ENCODE measurements around the gene DNAJC22. TPM values are rescaled to one million over a fixed set of nuclear protein-coding genes. Genes with fewer than 3 reads are reported as not detected.

The DNAJC22 gene
- total and polyA plus RNA-seq, 2 of the 13 experiments (the other 11 are each of a cell fraction or from before 2014, with no cell fraction given), result 25.2 to 31.7 TPM

DNA sequence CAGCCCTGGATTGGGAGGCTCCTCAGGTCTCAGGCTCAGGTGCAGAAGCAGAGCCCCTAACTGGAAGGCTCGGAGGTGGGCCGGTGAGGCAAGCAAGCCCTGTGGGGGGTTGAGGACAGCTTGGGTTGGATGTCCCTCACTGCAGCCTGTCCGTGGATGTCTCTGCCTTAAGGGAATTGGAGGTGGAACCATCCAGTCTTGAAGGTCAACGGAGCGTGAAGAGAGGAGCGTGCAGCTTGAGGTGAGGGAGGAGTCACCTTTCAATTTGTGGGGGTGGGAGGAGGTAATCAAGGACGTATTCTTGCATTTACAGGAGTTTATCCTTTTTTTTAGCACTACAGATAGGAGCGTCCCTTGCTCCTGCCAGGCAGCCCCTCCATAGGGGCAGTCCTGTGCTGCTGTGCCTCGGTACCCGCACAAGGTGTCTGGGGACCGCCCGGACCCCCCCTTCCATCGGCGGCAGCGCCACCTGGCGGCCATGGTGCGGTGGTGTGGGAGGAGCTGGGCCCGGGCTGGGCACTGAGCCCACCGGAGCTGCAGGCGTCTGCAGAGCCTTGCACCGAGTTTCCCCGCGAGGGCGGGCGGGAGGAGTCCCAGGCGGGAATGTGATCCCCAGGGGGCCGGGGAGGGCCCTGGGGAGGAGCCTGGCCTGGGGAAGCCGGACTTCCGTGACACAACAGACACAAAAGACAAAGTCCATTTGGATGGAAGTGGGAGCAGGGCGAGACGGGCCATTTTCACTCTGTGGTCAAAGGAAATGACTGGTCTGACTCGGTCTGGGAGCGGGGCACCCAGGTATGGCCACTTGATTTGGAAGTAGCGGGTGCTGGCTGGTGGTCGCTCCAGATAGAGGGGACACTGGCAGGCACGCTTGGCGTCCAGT lies 864 bp downstream of the DNAJC22 start (continued):
- no peak for TF ChIP-seq ATAD3A (CRISPR knock-in tag; IDR thresholded peaks at IDR 0.05)
- TF ChIP-seq TCF7L2 (IDR thresholded peaks at IDR 0.05; ENCODE audit: low read depth, low read length), result no peak
- TF ChIP-seq SNRNP70 (IDR thresholded peaks at IDR 0.05; ENCODE audit: low read depth, low read length), result no peak
- peak; percentile 41; the same call in 1 of the 2 replicates for TF ChIP-seq HINFP (CRISPR knock-in tag; IDR thresholded peaks at IDR 0.05; ENCODE audit: low read depth)
- TF ChIP-seq ZNF335 (CRISPR knock-in tag; IDR thresholded peaks at IDR 0.05), result peak; percentile 72; the same call in 1 of the 2 replicates
- no peak for TF ChIP-seq ZFP62 (CRISPR knock-in tag; IDR thresholded peaks at IDR 0.05)
- peak; percentile 97 for TF ChIP-seq TAF1 (CRISPR knock-in tag; IDR thresholded peaks at IDR 0.05)
- peak; percentile 60; the same call in 1 of the 2 replicates for TF ChIP-seq NRL (CRISPR knock-in tag; IDR thresholded peaks at IDR 0.05; ENCODE audit: borderline replicate concordance)
- peak; percentile 32; the same call in 1 of the 2 replicates for TF ChIP-seq ZNF318 (CRISPR knock-in tag; IDR thresholded peaks at IDR 0.05)
- TF ChIP-seq ZNF530 (CRISPR knock-in tag; IDR thresholded peaks at IDR 0.05; ENCODE audit: low read depth), result no peak
- no peak for TF ChIP-seq U2AF1 (optimal IDR thresholded peaks at IDR 0.05; ENCODE audit: low read depth, low read length)
- TF ChIP-seq POGZ (CRISPR knock-in tag; IDR thresholded peaks at IDR 0.05), result peak; percentile 74
- TF ChIP-seq ZNF33A (CRISPR knock-in tag; IDR thresholded peaks at IDR 0.05; ENCODE audit: borderline replicate concordance), result peak; percentile 82; the same call in 1 of the 2 replicates
- TF ChIP-seq HOMEZ (CRISPR knock-in tag; IDR thresholded peaks at IDR 0.05; ENCODE audit: low read depth), result no peak
- TF ChIP-seq ZNF383 (CRISPR knock-in tag; IDR thresholded peaks at IDR 0.05; ENCODE audit: borderline replicate concordance), result no peak
- TF ChIP-seq HIVEP1 (CRISPR knock-in tag; IDR thresholded peaks at IDR 0.05), result peak; percentile 99
- no peak for TF ChIP-seq SP1 (IDR thresholded peaks at IDR 0.05)
- TF ChIP-seq SP1 (CRISPR knock-in tag; IDR thresholded peaks at IDR 0.05), result peak; percentile 64
- peak; percentile 66; the same call in 1 of the 2 replicates for TF ChIP-seq ZFP1 (CRISPR knock-in tag; IDR thresholded peaks at IDR 0.05)
